DND-41 (cell line): Measurements from ENCODE around the gene TUFM.

Experiments
- CTCF ChIP-seq: IDR thresholded peaks from 2 replicates; pipeline ENCODE4 v1.5.1; 2012; ENCODE audit warnings: borderline replicate concordance, low read length, moderate library complexity, mild to moderate bottlenecking; ENCODE audit not compliant: poor library complexity, severe bottlenecking; ENCODE audit errors: extremely low read depth
- EZH2 ChIP-seq: IDR thresholded peaks from 3 replicates; pipeline ENCODE4 v1.6.1; 2012; ENCODE audit warnings: borderline replicate concordance, low read depth, mild to moderate bottlenecking, moderate library complexity, low read length, inconsistent platforms; ENCODE audit not compliant: severe bottlenecking

- TF ChIP-seq CTCF (no peak), EZH2 (no peak)
Observed at GRCh38 chr16:28846933-28847273, 755 bp upstream of the TUFM start.
